GM19043 (cell line): Measurements from ENCODE around the gene IQSEC1.

ENCODE experiments used
- ATAC-seq: cut with Tn5 transposase; IDR thresholded peaks from one replicate; pipeline ENCODE4 v1.9.1; 2021; ENCODE audit warnings: low read depth; ENCODE audit not compliant: unreplicated experiment

Gene IQSEC1

DNA sequence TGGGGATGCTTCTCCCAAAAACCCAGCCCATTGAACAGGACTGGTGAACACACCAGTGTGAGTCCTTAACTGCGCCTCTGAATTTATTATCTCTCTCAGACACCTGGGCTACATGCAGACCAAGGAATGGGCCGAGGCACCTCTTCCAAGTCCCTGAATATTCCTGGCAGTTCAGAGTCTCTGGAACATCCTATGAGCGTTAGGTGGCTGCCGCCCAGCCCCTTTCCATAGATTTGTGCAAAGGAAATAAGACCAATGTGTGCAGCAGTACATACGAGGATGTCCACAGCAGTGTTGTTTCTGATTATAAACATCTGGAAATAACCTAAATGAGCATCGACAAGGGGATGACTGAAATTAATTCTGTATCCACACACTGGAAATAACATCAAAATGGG is 127.0 kb downstream of the IQSEC1 start:
- ATAC-seq = no peak

DNA sequence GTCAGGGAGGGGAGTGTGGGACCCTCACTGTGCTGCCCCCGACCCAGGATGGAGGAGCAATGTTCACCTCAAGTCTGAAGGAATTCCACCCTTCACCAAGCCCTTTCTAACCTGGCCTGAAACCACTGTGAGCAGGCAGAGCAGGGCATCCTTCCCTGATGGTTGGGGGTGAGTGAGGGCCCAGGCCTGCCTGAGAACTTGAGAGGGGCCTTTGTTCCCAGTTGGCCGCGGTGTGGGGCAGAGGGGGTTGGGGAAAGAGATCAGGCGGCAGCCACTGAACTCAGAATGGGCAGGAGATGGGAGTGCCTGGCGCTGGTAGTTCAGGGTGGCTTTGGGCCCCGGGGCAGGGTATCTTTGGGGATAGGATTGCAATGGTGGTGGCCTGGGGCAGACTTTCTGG is 128.4 kb downstream of the IQSEC1 start:
- no peak for ATAC-seq

DNA sequence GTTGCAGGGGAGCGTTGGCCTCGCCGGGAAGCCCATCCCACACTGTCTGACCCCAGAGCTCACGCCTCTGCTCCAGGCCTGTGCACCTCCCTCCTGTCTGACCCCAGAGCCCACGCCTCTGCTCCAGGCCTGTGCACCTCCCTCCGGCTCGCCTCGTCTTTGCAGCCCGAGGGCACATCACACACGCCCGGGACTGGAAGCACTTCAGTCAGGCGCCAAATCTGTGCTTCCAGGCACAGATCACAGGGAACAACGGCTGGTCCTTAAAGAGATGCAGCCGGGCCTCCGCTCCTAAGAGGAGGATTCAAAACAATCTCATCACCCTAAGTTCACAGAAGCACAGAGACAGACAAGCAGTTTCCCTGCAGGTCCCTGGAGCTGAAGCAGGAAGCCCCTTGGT is 128.8 kb downstream of the IQSEC1 start:
- no peak for ATAC-seq

DNA sequence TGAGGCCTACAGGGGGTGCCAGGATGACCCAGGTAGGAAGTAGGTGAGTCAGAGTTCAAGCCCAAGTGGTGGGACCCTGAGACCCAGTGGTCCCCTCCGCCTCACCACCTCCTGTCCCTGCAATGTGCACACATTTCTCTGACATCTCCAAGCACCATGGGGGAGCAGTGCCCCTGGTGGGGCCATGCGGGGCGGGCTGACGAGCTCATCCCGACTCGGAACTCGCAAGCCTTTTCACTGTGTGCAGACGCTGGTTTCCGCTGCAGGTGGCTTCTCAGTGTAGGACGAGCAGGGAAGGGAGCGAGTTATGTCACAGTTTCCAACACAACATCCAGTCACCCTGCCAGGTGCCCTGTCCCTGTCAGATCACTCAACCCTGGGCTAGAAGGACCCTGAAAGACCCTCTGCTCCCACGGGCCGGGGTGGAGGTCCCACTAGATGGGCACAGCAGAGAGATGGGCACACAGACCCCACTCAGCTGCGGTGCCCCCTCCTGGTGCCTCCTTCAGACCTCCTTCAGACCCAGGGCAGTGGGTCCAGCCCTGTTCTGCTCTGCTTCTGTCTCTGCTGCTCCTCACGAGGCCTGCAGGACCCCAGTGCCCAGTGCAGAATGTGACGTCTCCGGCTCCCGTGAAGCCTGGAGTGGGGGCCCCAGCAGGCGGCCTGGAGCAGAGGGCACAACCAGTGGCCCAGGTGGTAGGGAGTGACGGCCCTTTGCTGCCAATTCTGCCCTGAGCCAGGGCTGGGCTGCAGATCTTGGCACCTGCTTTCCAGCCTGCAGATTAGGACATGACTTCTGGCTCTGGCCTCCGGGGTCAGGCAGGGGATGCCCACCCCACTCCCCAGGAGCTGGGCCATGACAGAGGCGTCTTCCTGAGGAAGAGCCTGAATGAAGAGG is 129.9 kb downstream of the IQSEC1 start:
- no peak for ATAC-seq

DNA sequence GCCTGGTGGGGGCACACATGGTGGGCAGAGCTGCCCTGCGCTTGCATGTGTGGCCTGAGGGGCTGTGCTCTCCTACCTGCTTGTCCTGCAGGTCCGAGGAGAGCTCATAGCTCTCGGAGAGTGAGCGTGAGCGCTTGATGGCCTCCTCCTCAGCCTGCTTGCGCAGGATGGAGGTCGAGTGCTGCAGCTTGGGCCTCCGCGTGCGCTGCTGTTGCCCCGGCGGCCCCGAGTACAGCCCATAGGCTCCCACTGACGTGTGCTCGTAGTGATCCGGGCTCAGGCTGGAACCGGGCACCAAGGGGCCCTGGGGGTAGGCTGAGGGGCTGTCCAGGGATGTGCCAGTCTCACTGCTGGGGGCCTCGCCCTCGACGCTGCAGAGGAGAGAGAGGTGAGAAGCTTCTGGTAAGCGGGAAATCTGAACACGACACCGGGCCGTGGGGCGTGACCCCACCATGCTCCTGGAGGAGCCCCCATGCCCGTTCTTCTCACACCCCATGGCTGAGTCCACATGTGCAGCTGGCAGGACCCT is 131.7 kb downstream of the IQSEC1 start:
- no peak for ATAC-seq

DNA sequence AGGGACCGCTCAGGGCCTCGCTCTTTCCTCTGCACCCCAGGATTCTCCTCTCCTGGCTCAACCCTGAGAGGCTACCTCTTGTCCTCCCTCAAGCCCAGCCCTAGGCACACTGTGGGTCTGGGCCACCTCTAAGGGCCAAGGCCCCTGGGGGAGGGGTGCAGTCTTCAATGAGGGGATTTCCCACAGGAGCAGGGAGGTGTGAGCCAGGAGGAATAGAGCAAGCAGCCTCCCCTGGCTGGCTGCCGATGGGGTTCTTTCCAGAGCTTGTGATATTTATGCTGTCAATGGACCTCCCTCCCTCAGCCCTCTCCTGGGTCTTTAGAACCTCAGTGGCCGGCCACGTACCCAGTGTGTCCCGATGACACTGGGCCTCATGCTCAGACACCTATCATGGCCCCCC is 132.4 kb downstream of the IQSEC1 start:
- no peak for ATAC-seq

DNA sequence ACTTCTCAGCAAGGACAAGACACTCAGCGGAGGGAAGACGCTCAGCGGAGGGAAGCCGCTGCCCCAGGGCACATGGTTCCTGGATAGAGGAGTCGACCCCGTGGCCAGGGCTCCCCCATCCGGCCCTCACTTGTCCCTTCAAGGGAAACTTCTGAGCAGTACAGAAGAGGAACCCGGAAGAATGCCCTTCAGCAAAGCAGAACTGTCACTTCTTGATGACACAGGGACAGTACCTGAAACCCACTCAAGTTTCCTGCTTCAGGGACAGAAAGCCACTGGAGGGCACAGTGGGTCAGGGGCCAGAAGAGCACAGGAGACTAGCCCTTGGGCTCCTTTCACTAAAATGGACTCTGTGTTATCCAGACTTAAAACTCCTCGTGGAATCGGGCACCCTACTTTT is 134.1 kb downstream of the IQSEC1 start:
- no peak for ATAC-seq

DNA sequence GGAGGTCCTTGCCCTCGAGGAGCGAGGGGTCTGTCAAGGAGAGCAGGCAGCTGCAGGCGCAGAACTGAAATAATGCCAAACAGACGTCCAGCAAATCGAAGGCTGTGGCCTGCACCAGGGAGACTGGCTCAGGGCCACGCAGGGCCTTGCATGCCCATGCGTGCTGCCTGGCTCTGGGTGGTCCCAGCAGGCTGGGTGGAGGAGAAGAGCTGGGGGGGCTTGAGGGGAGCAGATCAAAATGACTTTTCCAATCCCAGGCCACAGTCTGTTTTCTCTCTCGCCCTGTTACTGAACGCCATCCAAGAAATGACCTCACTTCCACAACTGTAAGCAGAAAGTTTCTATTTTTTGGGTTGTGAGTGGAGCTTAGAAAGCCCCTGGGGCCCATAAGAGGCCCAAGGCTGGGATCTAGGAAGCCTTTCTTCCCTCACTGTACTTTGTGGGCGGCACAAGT is 134.9 kb downstream of the IQSEC1 start:
- no peak for ATAC-seq

DNA sequence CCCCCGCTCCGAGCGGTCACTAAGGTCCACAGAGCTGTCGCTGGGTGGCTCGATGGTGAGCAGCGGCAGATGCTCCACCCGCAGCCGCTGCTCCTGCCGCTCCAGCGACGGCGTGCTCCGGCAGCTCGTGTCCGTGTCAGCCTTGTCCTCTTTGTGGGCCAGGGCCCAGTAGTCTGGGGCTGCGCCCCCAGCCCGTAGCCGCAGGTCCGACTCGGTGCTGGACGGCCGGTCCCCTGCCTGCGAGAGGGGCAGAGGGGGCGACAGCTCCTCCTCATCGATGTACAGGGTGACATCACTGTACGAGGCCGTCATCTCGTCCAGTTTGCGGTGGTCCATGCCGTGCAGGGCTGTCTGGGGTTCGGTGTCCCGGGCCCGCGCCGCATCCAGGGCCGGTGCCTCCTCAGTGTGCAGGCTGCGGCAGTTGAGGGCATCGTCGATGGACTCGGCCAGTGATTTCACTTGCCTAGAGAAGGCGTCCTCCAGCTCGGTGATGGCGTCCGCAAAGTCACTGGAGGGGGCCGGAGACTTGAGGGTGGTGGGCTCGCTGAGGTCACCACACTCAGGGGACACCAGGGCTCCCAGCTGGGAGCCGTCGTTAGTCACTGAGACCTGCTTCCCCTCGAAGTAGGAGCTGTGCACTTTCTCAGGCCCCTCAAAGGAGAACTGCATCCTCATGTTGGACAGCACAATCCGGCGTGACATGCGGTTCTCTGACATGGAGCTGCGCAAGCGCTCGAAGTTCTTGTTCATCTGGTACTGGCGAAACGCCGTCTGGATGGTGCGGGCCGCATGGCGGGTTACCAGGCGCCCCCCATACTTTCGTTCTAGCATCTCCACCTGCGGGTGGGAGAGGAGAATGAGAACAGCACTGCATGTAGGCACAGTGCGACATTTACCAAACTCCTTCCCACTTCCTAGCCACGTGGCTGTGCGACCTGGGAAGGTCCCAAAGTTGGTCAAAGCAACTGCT is 137.1 kb downstream of the IQSEC1 start:
- no peak for ATAC-seq

DNA sequence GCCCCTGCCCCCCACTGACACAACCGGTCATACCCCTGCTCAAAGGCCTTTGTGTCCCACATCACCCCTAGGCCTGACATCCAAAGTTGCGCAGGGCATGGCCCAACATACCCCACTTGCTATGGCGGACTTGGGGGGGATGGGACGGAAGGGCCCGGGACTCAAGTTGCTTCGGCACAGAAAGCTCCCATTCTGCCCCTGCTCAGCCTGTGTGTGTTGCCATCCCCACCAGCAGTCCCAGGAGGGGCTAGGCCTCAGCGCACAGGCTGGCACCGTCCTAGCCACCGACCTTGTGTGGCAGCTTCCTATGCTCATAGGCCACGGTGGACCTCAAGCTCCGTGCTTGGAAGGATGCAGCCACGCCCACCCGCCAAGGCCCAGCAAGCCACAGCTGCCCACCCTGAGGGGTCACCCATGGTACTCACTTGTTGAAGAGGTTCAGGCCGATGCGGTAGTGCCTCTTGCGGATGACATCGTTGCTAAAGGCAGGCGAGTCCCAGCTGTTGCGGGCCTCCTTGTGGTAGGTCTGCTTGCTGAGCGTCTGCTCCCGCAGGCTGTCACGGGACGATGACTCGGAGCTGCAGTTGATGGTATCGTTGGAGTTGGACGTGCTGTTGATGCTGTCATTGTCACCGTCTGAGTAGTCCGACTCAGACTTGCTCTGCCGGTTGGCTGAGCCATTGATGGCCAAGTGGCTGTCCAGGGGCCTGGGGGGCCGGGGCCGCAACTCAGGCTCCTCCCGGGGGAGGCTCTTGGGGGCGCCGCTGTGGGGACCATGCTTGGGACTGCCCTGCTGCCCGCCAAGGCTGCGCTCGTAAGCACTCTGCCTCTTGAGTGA is 138.0 kb downstream of the IQSEC1 start:
- ATAC-seq = no peak

DNA sequence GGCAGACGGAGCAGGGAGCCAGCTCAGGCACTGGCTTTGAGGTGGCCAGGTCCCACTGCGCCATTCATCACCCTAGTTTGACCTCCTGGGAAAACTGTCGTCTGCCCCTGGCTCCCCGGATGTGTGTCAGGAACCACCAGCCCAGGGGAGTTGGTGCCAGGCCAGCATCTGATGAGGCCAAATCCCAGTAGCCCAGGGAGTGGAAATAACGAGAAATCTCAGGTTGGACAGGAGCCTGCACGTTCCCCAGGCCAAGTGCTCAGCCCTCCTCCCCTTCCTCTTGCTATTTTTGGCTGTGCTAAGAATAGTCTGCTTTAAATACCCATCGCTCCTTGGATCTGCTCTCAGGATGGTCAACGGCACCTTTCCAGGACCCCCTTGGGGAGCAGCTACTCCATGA is 138.8 kb downstream of the IQSEC1 start:
- ATAC-seq = no peak

DNA sequence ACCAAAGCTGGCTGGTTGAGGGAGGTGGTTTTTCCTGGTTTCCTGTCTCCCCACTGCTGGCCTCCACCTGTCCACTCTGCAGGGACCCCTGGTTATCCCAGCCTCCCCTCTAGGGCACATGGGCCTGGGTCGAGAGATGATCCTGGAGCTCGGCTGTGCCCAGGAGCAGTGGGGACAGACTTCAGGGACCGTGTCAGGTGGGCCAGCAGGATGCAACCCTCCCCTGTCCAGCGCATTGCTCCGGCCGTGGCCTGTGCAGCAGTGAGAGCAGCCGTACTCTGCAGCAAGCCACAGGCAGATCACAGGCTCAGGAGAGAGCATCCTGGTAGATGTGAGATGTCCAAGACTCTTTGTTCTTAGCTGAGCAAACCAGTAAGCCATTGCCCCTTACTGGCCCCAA is 139.3 kb downstream of the IQSEC1 start:
- ATAC-seq = no peak

DNA sequence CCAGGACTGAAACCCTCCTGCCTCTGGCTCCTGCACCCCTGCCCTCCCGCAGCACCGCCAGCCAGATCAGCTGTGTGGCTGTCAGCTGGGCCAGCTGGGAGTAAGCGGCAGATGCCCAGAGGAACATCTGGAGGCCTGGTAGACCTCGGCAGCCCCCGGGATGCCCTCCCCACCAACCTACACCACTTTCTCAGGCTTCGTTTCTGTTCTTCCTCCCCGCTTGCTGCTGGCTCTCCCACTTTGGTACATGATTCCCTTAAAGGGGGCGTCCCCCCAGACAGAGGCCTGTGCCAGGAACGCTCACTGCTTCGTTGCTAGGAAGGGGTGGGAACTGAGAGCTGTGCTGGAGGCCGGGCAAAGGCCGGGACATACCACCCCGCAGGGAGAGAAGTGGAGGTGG is 140.5 kb downstream of the IQSEC1 start:
- no peak for ATAC-seq

DNA sequence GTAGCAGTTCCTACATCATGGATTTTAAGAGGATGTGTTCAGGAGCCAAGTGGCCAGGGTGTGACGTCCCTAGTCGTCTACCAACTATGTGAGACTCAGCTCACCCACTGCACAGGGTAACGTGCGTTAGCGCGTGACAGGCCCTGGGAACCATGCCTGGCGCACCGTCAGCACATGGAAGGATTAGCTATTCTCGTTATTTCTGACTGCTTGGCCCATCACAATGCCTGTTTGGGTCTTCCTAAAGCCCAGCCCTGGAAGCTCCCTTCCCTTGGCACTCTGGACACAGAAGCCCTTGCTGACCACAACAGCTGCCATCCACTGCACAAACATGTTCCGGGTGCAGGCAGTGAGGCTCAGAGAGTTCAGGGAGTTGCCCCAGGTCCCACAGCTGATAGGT is 140.9 kb downstream of the IQSEC1 start:
- ATAC-seq = no peak

DNA sequence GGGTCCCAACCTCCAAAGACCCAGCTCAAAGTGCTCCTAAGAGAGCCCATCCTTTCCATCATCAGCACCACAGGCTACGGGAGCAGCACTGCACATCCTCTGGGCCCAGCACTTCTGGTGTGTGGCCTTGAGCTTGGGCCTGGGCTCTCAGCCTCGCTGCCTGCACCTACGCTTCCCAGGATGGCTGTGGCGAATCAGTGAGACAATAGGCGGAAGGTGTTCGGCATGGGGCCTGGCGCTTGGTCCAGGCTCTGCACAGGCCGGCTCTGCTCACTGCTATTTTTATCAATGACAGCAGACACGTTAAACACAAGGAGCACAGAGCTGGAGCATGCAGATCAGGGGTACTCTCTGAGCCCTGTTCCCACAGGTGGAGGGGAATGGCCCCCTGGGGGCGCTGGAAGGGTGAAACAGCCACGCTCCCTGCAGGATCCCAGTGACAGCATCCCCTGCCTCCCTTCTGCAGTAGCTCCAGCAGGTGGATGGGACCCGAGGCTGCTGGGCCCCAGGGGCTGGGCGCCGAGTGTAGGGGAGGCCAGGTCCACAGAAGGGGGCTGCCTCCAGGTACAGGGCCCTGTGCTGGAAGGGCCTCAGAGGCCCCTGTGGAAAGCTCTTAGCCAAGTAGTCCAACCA is 141.8 kb downstream of the IQSEC1 start:
- ATAC-seq = no peak

DNA sequence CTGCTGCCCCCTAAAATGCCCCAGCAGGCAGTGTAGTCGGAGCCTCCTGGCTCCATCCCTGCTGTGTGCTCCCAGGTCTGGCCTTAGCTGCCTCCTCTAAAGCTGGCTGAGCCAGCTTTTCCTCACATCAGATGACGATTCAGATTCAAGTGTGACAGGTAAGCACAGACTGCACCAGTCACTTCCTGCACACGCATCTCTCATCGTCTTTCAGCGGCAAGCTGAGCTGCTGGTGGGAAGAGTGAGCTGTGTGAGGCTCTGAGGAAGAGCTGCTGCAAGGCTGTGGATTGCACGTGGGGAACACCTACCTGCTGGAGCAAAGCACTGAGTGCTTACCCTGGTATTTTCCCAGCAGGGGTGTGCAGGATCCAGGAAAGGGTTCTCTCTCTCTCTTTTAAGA is 143.4 kb downstream of the IQSEC1 start:
- ATAC-seq = no peak

DNA sequence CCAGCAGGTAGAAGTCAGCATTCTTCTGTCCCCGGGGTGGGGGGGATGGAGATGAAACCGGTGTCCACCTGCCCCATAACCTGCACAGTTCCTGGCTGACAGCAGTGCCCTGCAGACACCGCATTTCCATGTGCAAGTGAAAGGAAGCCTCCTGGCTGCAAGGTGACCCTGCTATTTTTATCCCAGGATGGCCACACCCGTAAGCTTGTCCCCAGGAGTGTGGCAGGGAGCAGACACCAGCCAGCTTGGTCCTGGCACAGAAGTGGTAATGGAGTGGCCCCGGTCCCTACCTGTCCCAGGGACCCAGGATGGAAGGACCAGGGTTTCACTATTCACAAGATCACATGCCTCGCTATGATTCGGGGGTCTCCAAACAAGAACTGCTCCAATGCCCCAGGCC is 146.6 kb downstream of the IQSEC1 start:
- ATAC-seq = no peak

DNA sequence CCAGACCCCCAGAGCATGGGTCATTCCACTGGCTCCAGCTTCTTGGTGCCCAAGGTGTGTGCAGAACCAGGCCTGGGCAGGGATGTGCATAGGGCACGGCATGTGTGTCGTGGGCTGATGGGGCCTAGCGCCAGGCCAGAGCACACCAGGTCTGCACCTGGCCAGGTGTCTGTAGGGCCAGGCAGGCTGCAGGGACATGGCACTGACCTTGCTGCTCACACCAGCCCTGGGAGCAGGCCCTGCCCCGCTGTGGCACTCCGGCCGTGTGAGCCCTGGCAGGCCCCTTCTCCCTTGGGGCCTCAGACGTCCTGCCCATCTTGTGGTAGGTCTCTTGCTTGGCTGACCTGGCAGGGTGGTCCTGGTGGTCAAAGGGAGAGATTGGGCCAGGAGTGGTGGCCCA is 147.6 kb downstream of the IQSEC1 start:
- ATAC-seq = no peak

DNA sequence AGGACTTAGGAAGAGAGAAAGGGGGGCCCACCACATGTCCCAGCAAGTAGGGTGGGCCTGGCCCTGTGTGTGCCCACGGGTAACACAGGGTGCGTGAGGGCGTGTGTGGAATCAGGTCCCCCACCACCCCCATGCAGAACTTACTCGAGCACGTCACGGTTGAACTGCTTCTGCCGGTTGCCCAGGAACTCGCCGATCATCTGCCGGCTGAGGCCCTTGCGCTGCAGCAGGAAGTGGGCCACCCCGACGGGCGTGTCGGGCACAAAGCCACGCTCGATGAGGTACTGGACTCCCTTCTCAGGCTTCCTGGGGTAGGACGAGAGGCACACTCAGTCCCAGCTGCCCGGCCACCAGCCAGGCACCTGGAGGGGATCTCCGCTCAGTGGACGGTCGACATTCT is 148.8 kb downstream of the IQSEC1 start:
- no peak for ATAC-seq

DNA sequence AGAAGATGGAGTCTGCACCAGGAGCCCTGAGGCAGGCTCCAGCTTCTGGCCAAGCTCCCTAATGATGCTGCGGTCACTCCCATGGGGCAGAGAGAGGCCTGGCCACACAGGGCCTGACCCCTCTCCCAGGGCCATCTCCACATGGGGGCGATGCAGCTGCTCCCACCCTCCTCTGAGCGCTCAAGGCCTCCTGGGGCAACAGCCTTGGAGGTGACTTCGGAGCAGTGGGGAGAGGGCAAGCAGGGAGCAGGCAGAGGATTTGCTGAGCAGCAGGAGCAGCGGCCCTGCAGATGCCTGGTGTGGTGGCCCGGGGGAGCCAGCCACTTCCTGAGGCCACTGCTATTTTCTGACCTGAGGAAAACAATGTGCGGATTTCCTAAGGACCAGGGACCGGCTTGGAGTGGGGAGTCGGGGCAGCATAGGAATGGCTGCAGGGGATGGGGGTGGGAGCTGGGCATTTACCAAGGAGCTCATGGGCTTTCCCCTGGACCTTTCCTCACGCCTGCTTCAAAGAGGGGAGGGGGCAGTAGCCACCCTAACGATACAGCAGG is 150.3 kb downstream of the IQSEC1 start:
- ATAC-seq = no peak
